CD4-positive, alpha-beta T cell treated with Interleukin-17A for 4 hours (primary cell): Measurements from ENCODE around the gene ZNF791.
"Not testable (repeated sequence)": the region's sequence is repeated elsewhere in the genome, so short reads cannot be mapped to it uniquely, and the experiment has no call there.

Experiments used
- DNase-seq: peaks from one replicate; pipeline ENCODE4 v3.0.0-alpha.2; 2020; ENCODE audit warnings: mixed read lengths

Gene ZNF791

GRCh38 chr19:12636631-12637030 lies 25.9 kb downstream of the ZNF791 start:
- DNase-seq = no peak

DNA sequence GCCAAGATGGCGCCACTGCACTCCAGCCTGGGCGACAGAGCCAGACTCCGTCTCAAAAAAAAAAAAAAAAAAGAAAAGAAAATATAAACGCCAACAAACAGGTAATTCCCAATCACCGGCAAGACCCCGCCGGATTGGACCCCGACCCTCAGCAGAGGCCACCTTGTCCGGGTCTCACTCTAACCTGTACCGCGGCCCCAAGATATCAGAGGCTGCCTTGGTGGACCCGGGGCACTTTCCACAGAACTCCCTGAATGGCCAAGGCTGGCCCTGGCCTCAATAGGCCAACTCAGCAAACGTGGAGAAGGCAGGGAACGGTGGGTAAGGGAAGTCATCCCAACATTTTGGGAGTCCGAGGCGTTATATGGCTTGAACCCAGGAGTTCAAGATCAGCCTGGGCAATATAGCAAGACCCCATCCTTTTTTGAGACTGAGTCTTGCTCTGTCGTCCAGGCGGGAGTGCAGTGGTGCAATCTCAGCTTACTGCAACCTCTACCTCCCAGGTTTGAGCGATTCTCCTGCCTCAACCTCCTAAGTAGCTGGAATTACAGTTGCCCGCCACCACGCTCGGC lies 28.0 kb downstream of the ZNF791 start:
- no peak for DNase-seq

GRCh38 chr19:12639901-12640613 lies 29.3 kb downstream of the ZNF791 start:
- peak; percentile 91 for DNase-seq

- DNase-seq = no peak
Observed at GRCh38 chr19:12641456-12641855, 30.7 kb downstream of the ZNF791 start.

DNA sequence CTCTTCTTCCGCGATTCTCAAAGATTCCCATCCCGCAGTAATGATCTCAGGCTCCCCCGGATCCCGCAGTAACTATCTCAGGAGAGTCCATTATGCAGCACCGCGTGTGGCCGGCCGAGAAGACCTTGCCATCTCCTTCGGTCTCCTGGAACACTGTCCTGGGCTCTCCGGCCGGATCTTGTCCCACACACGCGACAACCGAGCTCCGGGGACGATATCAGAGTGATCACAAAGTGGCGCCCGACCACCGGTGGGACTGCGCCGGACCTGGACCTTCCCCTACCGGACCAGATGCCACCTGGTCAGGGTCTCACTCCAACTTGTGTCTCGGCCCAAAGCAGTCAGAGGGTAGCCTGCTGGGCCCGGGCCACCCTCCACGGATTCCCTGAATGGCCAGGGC lies 31.8 kb downstream of the ZNF791 start:
- DNase-seq = no peak

DNA sequence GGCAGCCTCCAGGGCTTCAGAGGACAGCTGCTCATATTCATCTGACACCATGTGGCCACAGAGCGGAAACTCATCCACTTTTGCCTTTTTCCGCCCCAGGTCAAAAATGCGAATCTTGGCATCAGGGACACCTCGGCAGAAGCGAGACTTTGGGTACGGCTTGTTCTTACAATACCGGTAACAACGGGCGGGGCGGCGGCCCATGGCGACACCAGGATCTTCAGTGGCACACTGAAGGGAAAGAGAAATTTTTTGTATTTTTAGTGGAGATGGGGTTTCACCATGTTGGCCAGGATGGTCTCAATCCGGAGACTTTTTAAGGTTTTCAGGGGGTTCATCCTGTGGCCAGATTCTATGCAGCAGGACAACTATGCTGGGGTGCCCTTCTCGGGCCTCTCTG lies 33.0 kb downstream of the ZNF791 start:
- not testable (repeated sequence) for DNase-seq

- DNase-seq = no peak
Observed at GRCh38 chr19:12646551-12646950, 35.8 kb downstream of the ZNF791 start.

DNA sequence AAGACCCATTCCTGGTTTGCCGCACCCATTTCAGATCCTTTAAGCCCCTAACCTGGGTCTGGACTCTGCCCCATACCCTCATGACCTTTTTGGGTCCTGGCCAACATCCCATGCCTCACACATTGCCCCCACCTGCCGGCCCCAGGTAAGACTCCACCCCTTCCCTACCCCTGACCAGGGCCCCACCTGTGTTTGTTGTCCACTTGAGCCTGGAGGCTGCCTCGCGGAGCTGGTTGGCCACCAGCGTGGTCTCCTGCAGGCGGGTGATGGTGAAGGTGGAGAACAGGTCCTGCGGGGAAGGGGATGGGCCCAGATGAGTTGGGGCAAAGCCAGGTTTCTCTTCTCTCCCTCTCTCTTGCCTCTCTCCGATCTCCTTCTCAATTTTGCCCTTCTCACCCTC lies 36.3 kb downstream of the ZNF791 start:
- no peak for DNase-seq

GRCh38 chr19:12647490-12648071 lies 36.9 kb downstream of the ZNF791 start:
- peak; percentile 44 for DNase-seq

DNA sequence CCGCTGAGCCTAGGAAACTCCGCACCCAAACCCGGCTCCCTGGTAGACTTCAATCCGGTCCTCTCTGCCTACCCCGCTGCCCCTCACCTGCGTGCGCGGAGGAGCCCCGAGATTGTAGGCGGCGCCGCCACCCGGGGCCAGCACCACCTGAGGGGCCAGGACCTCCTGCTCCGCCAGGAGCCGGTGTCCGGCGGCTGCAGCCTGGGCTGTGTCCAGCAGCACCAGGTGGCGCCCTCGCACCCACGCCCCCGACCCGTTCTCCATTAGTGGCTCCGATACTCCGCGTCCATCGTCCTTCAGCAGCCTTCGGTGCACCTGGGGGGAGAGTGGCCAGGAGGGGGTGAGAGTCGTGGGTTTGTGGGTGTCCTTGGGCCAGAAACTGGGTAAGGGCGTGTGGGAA lies 37.4 kb downstream of the ZNF791 start:
- DNase-seq = no peak

GRCh38 chr19:12649941-12650340 lies 39.2 kb downstream of the ZNF791 start:
- DNase-seq = no peak

DNA sequence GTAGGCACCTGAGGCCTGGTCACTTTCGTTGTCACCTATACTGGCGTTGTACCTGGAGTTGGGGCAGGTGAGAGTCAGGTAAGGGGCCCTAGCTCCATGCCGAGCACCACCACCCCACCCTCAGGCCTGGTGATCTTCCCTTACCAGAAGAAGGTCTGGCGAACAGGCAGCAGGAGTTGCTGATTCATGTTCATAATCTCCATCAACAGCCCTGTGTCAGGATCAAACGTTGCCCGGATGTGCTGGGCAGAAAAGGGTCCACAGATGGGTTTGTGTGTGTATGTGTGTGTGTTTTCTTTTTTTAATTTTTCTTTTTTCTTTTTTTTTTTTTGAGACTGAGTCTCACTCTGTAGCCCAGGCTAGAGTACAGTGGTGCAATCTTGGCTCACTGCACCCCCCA lies 41.5 kb downstream of the ZNF791 start:
- no peak for DNase-seq

GRCh38 chr19:12655546-12655945 lies 44.8 kb downstream of the ZNF791 start:
- no peak for DNase-seq

- no peak for DNase-seq
Observed at GRCh38 chr19:12656899-12657571, 46.3 kb downstream of the ZNF791 start.

DNA sequence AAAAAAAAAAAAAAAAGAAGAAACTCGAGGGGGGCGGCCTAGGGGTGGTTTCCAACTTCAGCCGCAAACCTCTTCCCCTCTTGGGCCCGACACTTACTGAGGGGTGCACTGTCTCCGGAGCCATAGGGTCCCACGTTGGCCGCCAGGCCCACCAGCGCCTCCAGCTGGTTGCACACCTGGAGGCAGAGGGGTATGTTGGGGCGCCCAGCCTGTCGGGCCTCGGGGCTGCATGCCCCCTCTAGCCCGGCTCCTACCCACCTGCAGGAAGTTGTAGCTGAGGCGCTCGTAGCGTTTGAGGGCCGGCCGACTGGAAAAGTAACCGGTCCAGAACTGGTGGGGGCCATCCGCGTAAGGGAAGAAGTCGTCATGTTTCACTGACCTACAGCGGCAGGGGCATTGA lies 47.2 kb downstream of the ZNF791 start:
- no peak for DNase-seq

GRCh38 chr19:12660980-12661379 lies 50.3 kb downstream of the ZNF791 start:
- no peak for DNase-seq

DNA sequence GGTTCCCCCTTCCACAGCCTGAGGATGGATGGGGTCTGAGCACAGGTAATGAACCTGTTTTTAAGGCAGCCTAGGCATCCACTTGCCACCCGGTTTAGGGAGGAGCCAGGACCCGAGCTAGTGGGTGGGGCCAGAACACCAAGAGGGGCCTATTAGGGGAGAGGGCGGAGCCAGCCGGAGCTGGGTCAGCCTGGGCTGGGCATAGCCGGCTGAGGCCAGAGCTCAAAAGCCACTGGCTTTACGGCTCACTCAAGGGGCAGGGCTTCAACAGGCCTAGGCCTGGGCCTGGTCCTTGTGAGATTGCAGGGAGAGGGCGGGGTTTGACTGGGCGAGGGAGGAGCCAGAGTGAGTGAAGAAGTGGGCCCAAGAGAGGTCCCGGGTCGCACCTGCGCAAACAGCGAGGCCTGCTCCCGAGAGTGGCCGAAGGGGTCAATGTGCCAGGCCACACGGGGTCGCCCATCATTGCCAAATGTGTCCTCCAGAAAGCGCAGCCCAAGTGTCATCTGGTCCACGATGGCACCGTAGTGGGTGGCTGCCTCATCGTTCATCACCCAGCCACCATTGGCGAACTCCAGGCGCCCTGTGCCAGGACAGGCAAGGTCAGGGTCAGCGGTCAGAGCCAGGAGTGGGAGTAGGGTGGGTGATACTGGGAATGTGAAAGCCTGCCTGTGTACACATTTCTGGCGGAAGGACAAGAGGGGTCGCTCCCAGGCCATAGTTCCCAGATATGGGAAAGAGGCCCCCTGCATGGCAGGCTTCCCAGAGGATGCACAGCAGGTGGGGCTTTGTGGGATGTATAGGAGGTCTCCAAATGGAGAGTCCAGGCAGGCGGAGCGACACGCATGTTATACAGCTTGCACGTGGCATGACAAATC lies 53.9 kb downstream of the ZNF791 start:
- DNase-seq = no peak

DNA sequence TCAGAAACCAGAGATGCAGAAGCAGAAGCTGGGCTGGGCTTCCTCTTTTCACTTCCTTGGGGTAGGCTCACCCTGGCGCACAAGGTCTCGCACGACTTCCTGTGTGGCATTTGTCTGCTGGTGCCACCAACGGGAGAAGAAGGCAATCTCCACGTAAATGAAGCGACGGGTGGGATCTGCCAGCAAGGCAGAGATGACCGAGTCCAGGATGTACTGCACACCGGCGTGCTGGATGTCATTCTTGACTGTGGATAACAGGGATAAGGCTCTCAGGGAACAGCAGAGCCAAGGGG lies 54.5 kb downstream of the ZNF791 start:
- DNase-seq = peak; percentile 76

DNA sequence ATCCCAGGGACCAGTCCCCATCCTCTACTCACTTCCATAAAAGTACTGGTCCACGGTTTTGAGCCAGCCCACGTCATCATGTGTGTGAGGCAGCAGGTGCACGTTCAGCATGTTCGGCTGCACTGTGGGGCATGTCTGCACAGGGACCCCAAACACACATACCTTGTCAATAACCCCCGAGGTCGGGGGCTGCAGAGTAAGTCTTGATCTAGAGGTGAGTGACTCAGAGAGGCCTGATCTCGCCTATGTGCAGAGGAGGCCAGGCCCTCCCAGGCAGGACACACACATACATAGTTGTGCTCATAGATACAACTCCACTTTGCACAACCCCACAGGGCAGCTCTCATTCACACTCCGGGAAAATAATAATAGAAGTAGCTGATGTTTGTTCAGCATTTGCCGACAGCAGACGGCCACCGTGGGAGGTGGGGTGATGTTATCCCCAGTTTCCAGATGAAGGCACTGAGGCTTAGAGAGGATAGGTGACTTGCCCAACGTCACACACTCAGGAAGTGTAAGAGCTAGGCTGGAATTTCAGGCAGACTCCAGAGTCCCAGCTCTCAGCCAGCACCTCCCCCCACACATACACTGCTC lies 55.0 kb downstream of the ZNF791 start:
- DNase-seq = peak; percentile 32

- DNase-seq = peak; percentile 89
Observed at GRCh38 chr19:12666265-12667048, 55.7 kb downstream of the ZNF791 start, which contains the start of the genes MAN2B1 and WDR83. Gene MAN2B1, minus strand, starts transcription at chr19:12666742. Its CDS starts 41 bp downstream, at chr19:12666701. Gene WDR83, plus strand, starts transcription at chr19:12666807. Its CDS starts 2,984 bp downstream, at chr19:12669791.

- no peak for DNase-seq
Observed at GRCh38 chr19:12667731-12668302, 57.1 kb downstream of the ZNF791 start.
